ENCODE results near the gene RIMKLA. TPM values are rescaled to one million over a fixed set of nuclear protein-coding genes. Genes with fewer than 3 reads are reported as not detected.

Gene RIMKLA
- under 0.01 and 0.12 TPM in 2 replicates for total RNA-seq

GRCh38 chr1:42380586-42381279 is at the start of gene RIMKLA:
Gene RIMKLA (plus strand): TSS chr1:42380792. CDS start chr1:42380935, 143 bp downstream.

GRCh38 chr1:42335050-42335808 is 45.4 kb upstream of the RIMKLA start, which contains the start of gene FOXJ3:
Gene FOXJ3 (minus strand): TSS chr1:42335235. CDS start chr1:42311093, 24,142 bp downstream.

GRCh38 chr1:42456010-42456753 is 75.6 kb downstream of the RIMKLA start, which contains the start of the genes PPCS and ZMYND12:
Gene PPCS (plus strand): TSS chr1:42456543. CDS start chr1:42456566, 23 bp downstream.
Gene ZMYND12 (minus strand): TSS chr1:42456022. CDS start chr1:42455997, 25 bp downstream.

GRCh38 chr1:42462828-42463763 is 82.5 kb downstream of the RIMKLA start, which contains the start of gene CCDC30:
Gene CCDC30 (plus strand): TSS chr1:42463286. CDS start chr1:42480552, 17,266 bp downstream.

Other genes with a start within 250 kb of the RIMKLA start
- not detected in 2 replicates for gene GUCA2B, start 227.4 kb upstream of the RIMKLA start, total RNA-seq
- not detected in 2 replicates for gene GUCA2A, start 216.0 kb upstream of the RIMKLA start, total RNA-seq
- gene FOXJ3, start 45.6 kb upstream of the RIMKLA start, total RNA-seq = 15.5 and 17.6 TPM in 2 replicates
- 0.66 and 1.00 TPM in 2 replicates for gene ZMYND12, start 75.2 kb downstream of the RIMKLA start, total RNA-seq
- 31.6 and 35.3 TPM in 2 replicates for gene PPCS, start 75.8 kb downstream of the RIMKLA start, total RNA-seq
- gene CCDC30, start 82.5 kb downstream of the RIMKLA start, total RNA-seq = 0.55 and 3.4 TPM in 2 replicates